Measurements from ENCODE around the gene HIPK3. TPM values are rescaled to one million over a fixed set of nuclear protein-coding genes. Genes with fewer than 3 reads are reported as not detected.
"Not testable (repeated sequence)": the region's sequence is repeated elsewhere in the genome, so short reads cannot be mapped to it uniquely, and the experiment has no call there.

The HIPK3 gene
- total and polyA plus RNA-seq, 10 of the 15 experiments (the other 5 are each of a cell fraction or from before 2014, with no cell fraction given) = 3.4 to 26.5 (median 13.6) TPM

GRCh38 chr11:33214767-33215166 lies 42.4 kb upstream of the HIPK3 start:
- H4K20me1 ChIP-seq (ENCODE audit: control insufficient read depth, insufficient read depth) = no peaks in the 10 kb centered on the region
- in situ Hi-C loops (cut with MboI) = no loop called here
- H3K36me3 ChIP-seq (ENCODE audit: control insufficient read depth in 2 of 2, insufficient read depth in 2 of 2, low read length in 1 of 2) = no peaks in the 10 kb centered on the region
- TF ChIP-seq RUNX3 (IDR thresholded peaks at IDR 0.05; ENCODE audit: low read length) = no peak
- TF ChIP-seq LARP7 (IDR thresholded peaks at IDR 0.05) = no peak
- no peak for TF ChIP-seq MTA3 (IDR thresholded peaks at IDR 0.05; ENCODE audit: borderline replicate concordance, low read length)
- TF ChIP-seq TCF7 (IDR thresholded peaks at IDR 0.05; ENCODE audit: borderline replicate concordance) = no peak
- TF ChIP-seq, protein P1, sequence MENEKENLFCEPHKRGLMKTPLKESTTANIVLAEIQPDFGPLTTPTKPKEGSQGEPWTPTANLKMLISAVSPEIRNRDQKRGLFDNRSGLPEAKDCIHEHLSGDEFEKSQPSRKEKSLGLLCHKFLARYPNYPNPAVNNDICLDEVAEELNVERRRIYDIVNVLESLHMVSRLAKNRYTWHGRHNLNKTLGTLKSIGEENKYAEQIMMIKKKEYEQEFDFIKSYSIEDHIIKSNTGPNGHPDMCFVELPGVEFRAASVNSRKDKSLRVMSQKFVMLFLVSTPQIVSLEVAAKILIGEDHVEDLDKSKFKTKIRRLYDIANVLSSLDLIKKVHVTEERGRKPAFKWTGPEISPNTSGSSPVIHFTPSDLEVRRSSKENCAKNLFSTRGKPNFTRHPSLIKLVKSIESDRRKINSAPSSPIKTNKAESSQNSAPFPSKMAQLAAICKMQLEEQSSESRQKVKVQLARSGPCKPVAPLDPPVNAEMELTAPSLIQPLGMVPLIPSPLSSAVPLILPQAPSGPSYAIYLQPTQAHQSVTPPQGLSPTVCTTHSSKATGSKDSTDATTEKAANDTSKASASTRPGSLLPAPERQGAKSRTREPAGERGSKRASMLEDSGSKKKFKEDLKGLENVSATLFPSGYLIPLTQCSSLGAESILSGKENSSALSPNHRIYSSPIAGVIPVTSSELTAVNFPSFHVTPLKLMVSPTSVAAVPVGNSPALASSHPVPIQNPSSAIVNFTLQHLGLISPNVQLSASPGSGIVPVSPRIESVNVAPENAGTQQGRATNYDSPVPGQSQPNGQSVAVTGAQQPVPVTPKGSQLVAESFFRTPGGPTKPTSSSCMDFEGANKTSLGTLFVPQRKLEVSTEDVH (IDR thresholded peaks at IDR 0.05; ENCODE audit: low read depth, partially characterized antibody) = no peak
- TF ChIP-seq, protein P2, sequence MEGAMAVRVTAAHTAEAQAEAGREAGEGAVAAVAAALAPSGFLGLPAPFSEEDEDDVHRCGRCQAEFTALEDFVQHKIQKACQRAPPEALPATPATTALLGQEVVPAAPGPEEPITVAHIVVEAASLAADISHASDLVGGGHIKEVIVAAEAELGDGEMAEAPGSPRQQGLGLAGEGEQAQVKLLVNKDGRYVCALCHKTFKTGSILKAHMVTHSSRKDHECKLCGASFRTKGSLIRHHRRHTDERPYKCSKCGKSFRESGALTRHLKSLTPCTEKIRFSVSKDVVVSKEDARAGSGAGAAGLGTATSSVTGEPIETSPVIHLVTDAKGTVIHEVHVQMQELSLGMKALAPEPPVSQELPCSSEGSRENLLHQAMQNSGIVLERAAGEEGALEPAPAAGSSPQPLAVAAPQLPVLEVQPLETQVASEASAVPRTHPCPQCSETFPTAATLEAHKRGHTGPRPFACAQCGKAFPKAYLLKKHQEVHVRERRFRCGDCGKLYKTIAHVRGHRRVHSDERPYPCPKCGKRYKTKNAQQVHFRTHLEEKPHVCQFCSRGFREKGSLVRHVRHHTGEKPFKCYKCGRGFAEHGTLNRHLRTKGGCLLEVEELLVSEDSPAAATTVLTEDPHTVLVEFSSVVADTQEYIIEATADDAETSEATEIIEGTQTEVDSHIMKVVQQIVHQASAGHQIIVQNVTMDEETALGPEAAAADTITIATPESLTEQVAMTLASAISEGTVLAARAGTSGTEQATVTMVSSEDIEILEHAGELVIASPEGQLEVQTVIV (IDR thresholded peaks at IDR 0.05; ENCODE audit: borderline replicate concordance, partially characterized antibody) = no peak
- TF ChIP-seq HCFC1 (IDR thresholded peaks at IDR 0.05; ENCODE audit: low read length) = no peak
- TF ChIP-seq FOXM1 (IDR thresholded peaks at IDR 0.05; ENCODE audit: low read depth, low read length) = no peak
- TF ChIP-seq RBBP5 (conservative IDR thresholded peaks at IDR 0.05) = no peak
- TF ChIP-seq NFYA (IDR thresholded peaks at IDR 0.05; ENCODE audit: borderline replicate concordance, low read depth, low read length) = no peak
- no peak for TF ChIP-seq MYC (IDR thresholded peaks at IDR 0.05; ENCODE audit: insufficient read depth, insufficient read length, insufficient replicate concordance, low read length, severe bottlenecking)
- no peak for TF ChIP-seq IKZF1 (conservative IDR thresholded peaks at IDR 0.05)
- ATAC-seq (no peak), FAIRE-seq (no peak), DNase-seq (ENCODE audit: low read depth, low spot score) (no peak)
- H3K79me2 ChIP-seq (ENCODE audit: control insufficient read depth, insufficient read depth, low read length) = no peaks in the 10 kb centered on the region
- BruUV-seq (replicated peaks) = no TSS peak
- H2AFZ ChIP-seq (ENCODE audit: control insufficient read depth, low read depth, low read length) = no peak overlapping the region
- H3K27me3 ChIP-seq (replicated peaks in 1 of 2; ENCODE audit: control insufficient read depth in 2 of 2, insufficient read depth in 2 of 2, low read length in 1 of 2) = no peaks in the 10 kb centered on the region
- no peaks in the 10 kb centered on the region for H3K9me3 ChIP-seq (replicated peaks; ENCODE audit: control insufficient read depth, insufficient read depth, low read length)
- H3K9ac ChIP-seq (ENCODE audit: control insufficient read depth, insufficient read depth, low read length) = no peak overlapping the region
- ChIA-PET RAD21 (ENCODE audit: unreplicated experiment) (no interaction called here), CTCF (no interaction called here), SMC1A (ENCODE audit: uncharacterized antibody, unreplicated experiment) (no interaction called here), POLR2A (interaction anchor here (0.6 kb wide), 1 partner anchor 11 kb away, joined by 3 read pairs; no protein-coding TSS in a partner anchor)
- 77% methylated on average over 2 of the region's 2 CpGs for WGBS (ENCODE audit: insufficient coverage, insufficient replicate concordance, low lambda C conversion rate, missing lambda C conversion rate)
- no peak overlapping the region for H3K27ac ChIP-seq (ENCODE audit: control insufficient read depth, insufficient read depth)
- no peak overlapping the region for H3K4me2 ChIP-seq (ENCODE audit: control insufficient read depth, insufficient read depth)
- intact Hi-C loops (cut with micrococcal nuclease; ENCODE audit: unreplicated experiment) = no loop called here
- H3K4me3 ChIP-seq = no peak overlapping the region
- H3K4me1 ChIP-seq (ENCODE audit: control insufficient read depth, insufficient read depth, low read length) = no peaks in the 10 kb centered on the region

DNA sequence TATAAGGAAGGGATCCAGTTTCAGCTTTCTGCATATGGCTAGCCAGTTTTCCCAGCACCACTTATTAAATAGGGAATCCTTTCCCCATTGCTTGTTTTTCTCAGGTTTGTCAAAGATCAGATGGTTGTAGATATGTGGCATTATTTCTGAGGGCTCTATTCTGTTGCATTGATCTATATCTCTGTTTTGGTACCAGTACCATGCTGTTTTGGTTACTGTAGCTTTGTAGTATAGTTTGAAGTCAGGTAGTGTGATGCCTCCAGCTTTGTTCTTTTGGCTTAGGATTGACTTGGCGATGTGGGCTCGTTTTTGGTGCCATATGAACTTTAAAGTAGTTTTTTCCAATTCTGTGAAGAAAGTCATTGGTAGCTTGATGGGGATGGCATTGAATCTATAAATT lies 40.5 kb upstream of the HIPK3 start:
- H3K4me3 ChIP-seq; intact Hi-C loops (cut with micrococcal nuclease; ENCODE audit: unreplicated experiment); POLR2A ChIA-PET; H3K9me3 ChIP-seq (replicated peaks; ENCODE audit: control insufficient read depth, insufficient read depth, low read length); BruUV-seq (replicated peaks); RAD21 ChIA-PET (ENCODE audit: unreplicated experiment); H4K20me1 ChIP-seq (ENCODE audit: control insufficient read depth, insufficient read depth); H3K27ac ChIP-seq (ENCODE audit: control insufficient read depth, insufficient read depth); in situ Hi-C loops (cut with MboI); H3K36me3 ChIP-seq (ENCODE audit: control insufficient read depth in 2 of 2, insufficient read depth in 2 of 2, low read length in 1 of 2); DNase-seq (ENCODE audit: low read depth, low spot score); H3K27me3 ChIP-seq (replicated peaks in 1 of 2; ENCODE audit: control insufficient read depth in 2 of 2, insufficient read depth in 2 of 2, low read length in 1 of 2); H3K4me2 ChIP-seq (ENCODE audit: control insufficient read depth, insufficient read depth); H3K79me2 ChIP-seq (ENCODE audit: control insufficient read depth, insufficient read depth, low read length); SMC1A ChIA-PET (ENCODE audit: uncharacterized antibody, unreplicated experiment); ATAC-seq; H3K4me1 ChIP-seq (ENCODE audit: control insufficient read depth, insufficient read depth, low read length); H2AFZ ChIP-seq (ENCODE audit: control insufficient read depth, low read depth, low read length); FAIRE-seq; CTCF ChIA-PET; H3K9ac ChIP-seq (ENCODE audit: control insufficient read depth, insufficient read depth, low read length): not testable (repeated sequence)
- 0% methylated on average over 2 of the region's 2 CpGs for WGBS (ENCODE audit: insufficient coverage, insufficient replicate concordance, low lambda C conversion rate, missing lambda C conversion rate)
